Stomach (tissue), 9 donors: Measurements from ENCODE around the gene DNER. TPM values are rescaled to one million over a fixed set of nuclear protein-coding genes. Genes with fewer than 3 reads are reported as not detected.

ENCODE experiments used
- DNase-seq, 2 donors: peaks; one replicate each; pipeline versions ENCODE4 v3.0.0 to v3.0.0-alpha.2; 2013 to 2019
- H3K27ac ChIP-seq, 5 donors: fragments of 200-600 bp in 4 of 5; sonication (generic) in 4 of 5; one replicate each; pipeline ENCODE4 v1.5.1; 2013 to 2019; ENCODE audit warnings: mild to moderate bottlenecking in 1 of 5, moderate library complexity in 1 of 5
- H3K27me3 ChIP-seq, 3 donors: fragments of 200-600 bp; sonication (generic); one replicate each; pipeline ENCODE4 v1.5.1; 2017 to 2019; ENCODE audit warnings: mixed run types in 1 of 3
- H3K36me3 ChIP-seq, 4 donors: fragments of 200-600 bp; sonication (generic); 1 replicate in 3 of 4; 2 replicates in 1 of 4; pipeline ENCODE4 v1.5.1; 2016 to 2019
- H3K4me1 ChIP-seq, 4 donors: fragments of 200-600 bp; sonication (generic); one replicate each; pipeline ENCODE4 v1.5.1; 2016 to 2019
- H3K4me3 ChIP-seq, 4 donors: fragments of 200-600 bp; sonication (generic) in 3 of 4; one replicate each; pipeline ENCODE4 v1.5.1; 2016 to 2019; ENCODE audit warnings: mild to moderate bottlenecking in 1 of 4
- H3K9me3 ChIP-seq, 4 donors: fragments of 200-600 bp; sonication (generic); one replicate each; pipeline ENCODE4 v1.5.1; 2016 to 2019
- EP300 ChIP-seq: sonication (generic); formaldehyde crosslinking; IDR thresholded peaks from one replicate; pipeline ENCODE4 v1.6.1; 2017; ENCODE audit warnings: antibody characterized with exemption
- POLR2A ChIP-seq, 4 donors: fragments of 450-650 bp; IDR thresholded peaks; one replicate each; pipeline ENCODE4 v1.6.1; 2016; ENCODE audit warnings: antibody characterized with exemption in 4 of 4, control low read depth in 2 of 4, mild to moderate bottlenecking in 1 of 4, moderate library complexity in 1 of 4
- POLR2AphosphoS5 ChIP-seq, 3 donors: sonication (generic); formaldehyde crosslinking; IDR thresholded peaks; one replicate each; pipeline ENCODE4 v1.6.1; 2016; ENCODE audit warnings: antibody characterized with exemption in 3 of 3
- WGBS, 5 donors: extraction: QIAGEN DNeasy Blood & Tissue Kit in 3 of 5; methylation state at CpG; one replicate each; pipeline versions ENCODE4 v1.1.5 to v1.1.7; 2013 to 2018; 5-methylcytosine and 5-hydroxymethylcytosine counted together
- intact Hi-C: fragments of 100-400 bp; cut with DNase I; formaldehyde crosslinking; loops from one replicate; pipeline ENCODE4 v1.15.1; 2023; ENCODE audit warnings: low total_unique reads
- polyA plus RNA-seq, 3 donors: library from polyadenylated mRNA; stranded (reverse); fragments of 200-250 nt; gene quantifications; one replicate each; pipeline ENCODE4 v1.2.3, GENCODE V29; 2013
- total RNA-seq, 5 donors: library from RNA; depleted of rRNA; stranded (reverse); fragments of >200 nt; gene quantifications; one replicate each; pipeline versions ENCODE4 v1.1.0 to v1.2.3, GENCODE V29; 2014 to 2016
- TF ChIP-seq, protein P1 (sequence below), 7 experiments: fragments of 450-650 bp in 4 of 7; fragments of 200-600 bp in 3 of 7; sonication (generic) in 3 of 7; IDR thresholded peaks; one replicate each; pipeline ENCODE4 v1.5.1; 2016 to 2019; ENCODE audit warnings: antibody characterized with exemption in 7 of 7, control low read depth in 2 of 7, mild to moderate bottlenecking in 1 of 7
- donor health status: healthy with polysubstance abuse.
- donor health status: Bipolar disorder and iron deficiency.
- donor health status: healthy.

The DNER gene
- total and polyA plus RNA-seq, 8 donors = 1.6 to 10.6 (median 4.9) TPM

- Histone ChIP-seq H3K4me1 (peaks cover 19 to 25% (median 23%) of the 10 kb centered on the region in 4 donors), H3K9me3 (peaks cover 0 to 7% (median 1%) of the 10 kb centered on the region in 4 donors), H3K36me3 (no peaks in the 10 kb centered on the region), H3K4me3 (peak overlapping the region; percentile 41 to 47 (median 44)), H3K27me3 (peaks cover 13 to 95% (median 53%) of the 10 kb centered on the region in 3 donors), H3K27ac (peak overlapping the region in 2 of 5 donors; percentile 38 to 63)
- WGBS, 5 donors = 2 to 5% (median 3%) methylated on average over 11 to 61 of the region's 61 CpGs
- intact Hi-C loops = no loop called here
- DNase-seq = peak; percentile 32 to 53
- no peak for TF ChIP-seq POLR2A (IDR thresholded peaks at IDR 0.05)
- TF ChIP-seq EP300 = no peak
- TF ChIP-seq, protein P1, sequence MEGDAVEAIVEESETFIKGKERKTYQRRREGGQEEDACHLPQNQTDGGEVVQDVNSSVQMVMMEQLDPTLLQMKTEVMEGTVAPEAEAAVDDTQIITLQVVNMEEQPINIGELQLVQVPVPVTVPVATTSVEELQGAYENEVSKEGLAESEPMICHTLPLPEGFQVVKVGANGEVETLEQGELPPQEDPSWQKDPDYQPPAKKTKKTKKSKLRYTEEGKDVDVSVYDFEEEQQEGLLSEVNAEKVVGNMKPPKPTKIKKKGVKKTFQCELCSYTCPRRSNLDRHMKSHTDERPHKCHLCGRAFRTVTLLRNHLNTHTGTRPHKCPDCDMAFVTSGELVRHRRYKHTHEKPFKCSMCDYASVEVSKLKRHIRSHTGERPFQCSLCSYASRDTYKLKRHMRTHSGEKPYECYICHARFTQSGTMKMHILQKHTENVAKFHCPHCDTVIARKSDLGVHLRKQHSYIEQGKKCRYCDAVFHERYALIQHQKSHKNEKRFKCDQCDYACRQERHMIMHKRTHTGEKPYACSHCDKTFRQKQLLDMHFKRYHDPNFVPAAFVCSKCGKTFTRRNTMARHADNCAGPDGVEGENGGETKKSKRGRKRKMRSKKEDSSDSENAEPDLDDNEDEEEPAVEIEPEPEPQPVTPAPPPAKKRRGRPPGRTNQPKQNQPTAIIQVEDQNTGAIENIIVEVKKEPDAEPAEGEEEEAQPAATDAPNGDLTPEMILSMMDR (IDR thresholded peaks at IDR 0.05) = no peak
- TF ChIP-seq POLR2AphosphoS5 (IDR thresholded peaks at IDR 0.05) = no peak
These were observed 830 bp downstream of the DNER start for GRCh38 chr2:229713371-229714079.

GRCh38 chr2:229712136-229712535, 2.2 kb downstream of the DNER start:
- WGBS, 5 donors = 85 to 92% (median 88%) methylated on average over 3 of the region's 3 CpGs
- H3K9me3 ChIP-seq = peaks cover 0 to 7% (median 1%) of the 10 kb centered on the region in 4 donors
- no peaks in the 10 kb centered on the region for H3K36me3 ChIP-seq
- no peak overlapping the region for H3K27ac ChIP-seq
- TF ChIP-seq EP300 (no peak), POLR2A (IDR thresholded peaks at IDR 0.05) (no peak), POLR2AphosphoS5 (IDR thresholded peaks at IDR 0.05) (no peak)
- TF ChIP-seq, protein P1 (IDR thresholded peaks at IDR 0.05) = no peak
- DNase-seq = no peak
- H3K27me3 ChIP-seq = peaks cover 13 to 92% (median 48%) of the 10 kb centered on the region in 3 donors
- no peak overlapping the region for H3K4me3 ChIP-seq
- H3K4me1 ChIP-seq = peaks cover 19 to 25% (median 23%) of the 10 kb centered on the region in 4 donors
- intact Hi-C loops = no loop called here

DNA sequence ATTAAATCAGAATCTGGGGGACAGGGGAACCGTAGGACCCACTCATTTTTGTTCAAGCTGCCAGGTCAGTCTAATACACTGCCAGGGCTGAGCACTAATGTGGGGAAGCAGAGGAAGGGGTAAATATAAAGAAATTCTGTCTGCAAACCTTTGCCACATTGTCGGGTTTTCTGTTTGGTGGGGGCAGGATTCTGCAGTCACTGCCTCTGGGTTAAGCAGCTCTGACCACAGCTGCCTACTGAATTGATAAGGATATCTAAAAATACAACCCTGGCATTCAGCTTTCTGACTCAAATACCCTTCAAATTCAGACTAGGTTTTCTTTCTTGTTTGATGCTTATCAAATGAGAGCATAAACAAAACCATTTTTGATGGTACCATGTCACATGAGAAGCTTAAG, 6.0 kb downstream of the DNER start:
- WGBS, 5 donors = 39 to 59% (median 54%) methylated on average over 2 of the region's 2 CpGs
- intact Hi-C loops = no loop called here
- DNase-seq = no peak
- Histone ChIP-seq H3K4me1 (peaks cover 0 to 4% (median 3%) of the 10 kb centered on the region in 4 donors), H3K36me3 (no peaks in the 10 kb centered on the region), H3K9me3 (peaks cover 0 to 7% (median 1%) of the 10 kb centered on the region in 4 donors), H3K27me3 (peaks cover 5 to 59% (median 19%) of the 10 kb centered on the region in 3 donors), H3K4me3 (no peak overlapping the region), H3K27ac (no peak overlapping the region)
- TF ChIP-seq EP300 = no peak
- TF ChIP-seq, protein P1 (IDR thresholded peaks at IDR 0.05) = no peak
- no peak for TF ChIP-seq POLR2AphosphoS5 (IDR thresholded peaks at IDR 0.05)
- no peak for TF ChIP-seq POLR2A (IDR thresholded peaks at IDR 0.05)

DNA sequence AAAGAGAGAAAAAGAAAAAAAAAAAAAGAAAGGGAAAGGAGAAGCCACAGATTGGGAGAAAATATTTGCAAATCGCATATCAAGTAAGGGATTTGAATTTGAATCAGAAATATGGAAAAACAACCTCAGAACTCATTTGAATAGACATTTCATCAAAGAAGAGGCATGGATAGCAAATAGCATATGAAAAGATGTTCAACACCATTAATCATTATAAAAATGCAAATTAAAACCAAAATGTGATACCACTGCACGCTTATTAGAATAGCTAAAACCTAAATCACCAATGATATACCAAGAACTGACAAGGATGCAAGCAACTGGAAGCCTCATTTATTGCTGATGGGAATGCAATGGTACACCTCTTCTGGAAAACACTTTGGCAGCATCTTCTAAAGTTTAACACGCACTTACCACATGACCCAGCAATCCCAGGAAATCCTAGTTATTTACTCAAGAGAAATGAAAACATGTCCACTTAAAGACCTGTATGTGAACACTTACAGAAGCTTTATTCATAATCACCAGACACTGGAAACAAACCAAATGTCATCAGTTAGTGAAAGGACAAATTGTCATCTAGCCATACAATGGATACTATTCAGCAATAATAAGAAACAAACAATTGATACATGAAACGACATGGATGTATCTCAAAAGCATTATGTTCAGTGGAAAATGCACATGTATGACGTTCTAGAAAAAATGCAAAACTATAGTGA, 10.3 kb downstream of the DNER start:
- no peaks in the 10 kb centered on the region for H3K4me1 ChIP-seq
- H3K4me3 ChIP-seq = no peak overlapping the region
- no peaks in the 10 kb centered on the region for H3K36me3 ChIP-seq
- H3K27me3 ChIP-seq = peaks cover 0 to 18% (median 3%) of the 10 kb centered on the region in 3 donors
- no peak overlapping the region for H3K27ac ChIP-seq
- TF ChIP-seq POLR2A (IDR thresholded peaks at IDR 0.05) (no peak), EP300 (no peak), POLR2AphosphoS5 (IDR thresholded peaks at IDR 0.05) (no peak)
- TF ChIP-seq, protein P1 (IDR thresholded peaks at IDR 0.05) = no peak
- 70 to 85% (median 77%) methylated on average over 5 of the region's 5 CpGs for WGBS, 5 donors
- DNase-seq = no peak
- no peaks in the 10 kb centered on the region for H3K9me3 ChIP-seq
- intact Hi-C loops = no loop called here
